GM12801 (cell line): ENCODE measurements around the gene IGF1.

Experiments
- CTCF ChIP-seq: IDR thresholded peaks from one replicate; pipeline ENCODE4 v1.5.1; 2011; ENCODE audit warnings: control low read depth; ENCODE audit not compliant: insufficient read length; ENCODE audit errors: extremely low read depth

Gene IGF1

DNA sequence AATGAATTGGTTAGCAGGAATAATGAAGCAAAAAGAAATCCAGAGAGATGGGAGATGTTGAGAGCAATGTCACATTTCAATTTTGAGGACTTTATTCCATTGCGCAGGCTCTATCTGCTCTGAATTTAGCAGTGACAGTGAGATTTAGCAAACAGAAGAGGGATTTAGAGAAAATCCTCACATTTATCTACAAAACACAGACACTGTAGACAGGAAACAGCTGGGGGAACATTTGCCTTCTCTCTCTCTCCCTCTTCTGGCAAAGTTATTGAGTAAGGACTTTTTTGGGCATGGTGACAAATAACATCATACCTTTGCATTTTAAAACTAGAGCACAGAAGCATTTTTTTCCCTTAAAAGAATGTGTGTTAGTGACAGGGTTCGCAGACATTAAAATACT lies at the start of gene IGF1:
IGF1 (minus strand) TSS at position 158 of the 400 bp plus-strand sequence. CDS start 182 bp downstream, outside the sequence.
- TF ChIP-seq CTCF = no peak

GRCh38 chr12:102528111-102528510 lies 47.7 kb upstream of the IGF1 start:
- TF ChIP-seq CTCF = no peak

- no peak for TF ChIP-seq CTCF
Measured at GRCh38 chr12:102527171-102527720, 46.9 kb upstream of the IGF1 start.

DNA sequence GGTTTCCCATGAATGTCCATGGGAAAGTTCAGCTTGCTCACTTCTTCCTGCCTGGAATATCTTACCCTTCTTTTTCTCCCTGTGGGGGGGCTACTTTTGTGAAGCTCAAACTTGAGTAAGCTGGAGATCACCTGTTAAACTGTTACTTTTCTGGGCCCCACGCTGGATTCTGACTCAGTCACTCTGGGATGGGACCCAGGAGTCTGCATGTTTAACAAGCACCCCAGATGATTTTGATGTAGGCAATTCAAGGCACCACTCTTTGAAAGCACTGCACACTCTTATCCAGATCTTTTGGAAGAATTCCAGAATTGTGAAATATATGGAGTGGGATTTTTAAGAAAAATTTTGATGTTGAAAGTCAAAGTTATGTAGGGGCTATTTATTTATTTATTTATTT lies 46.3 kb upstream of the IGF1 start:
- TF ChIP-seq CTCF = no peak

- no peak for TF ChIP-seq CTCF
Measured at GRCh38 chr12:102522768-102523167, 42.4 kb upstream of the IGF1 start.

GRCh38 chr12:102521662-102522277 lies 41.4 kb upstream of the IGF1 start:
- TF ChIP-seq CTCF = no peak

- no peak for TF ChIP-seq CTCF
Measured at GRCh38 chr12:102518871-102519270, 38.5 kb upstream of the IGF1 start.
